Fibroblast of lung (primary cell): ENCODE measurements around the gene SLC25A1.

Source experiments
- EZH2 ChIP-seq: IDR thresholded peaks from 2 replicates; pipeline ENCODE4 v1.5.1; 2012; ENCODE audit warnings: low read length, control low read depth, mild to moderate bottlenecking; ENCODE audit errors: missing control alignments
- TF ChIP-seq, protein P1 (sequence below), 2 donors: IDR thresholded peaks in 1 of 2; conservative IDR thresholded peaks in 1 of 2; 1 replicate in 1 of 2; 2 replicates in 1 of 2; pipeline ENCODE4 v1.5.1; 2011 to 2012; ENCODE audit warnings: low read length in 2 of 2, control low read depth in 1 of 2, inconsistent platforms in 1 of 2, low read depth in 1 of 2, mild to moderate bottlenecking in 1 of 2

DNA sequence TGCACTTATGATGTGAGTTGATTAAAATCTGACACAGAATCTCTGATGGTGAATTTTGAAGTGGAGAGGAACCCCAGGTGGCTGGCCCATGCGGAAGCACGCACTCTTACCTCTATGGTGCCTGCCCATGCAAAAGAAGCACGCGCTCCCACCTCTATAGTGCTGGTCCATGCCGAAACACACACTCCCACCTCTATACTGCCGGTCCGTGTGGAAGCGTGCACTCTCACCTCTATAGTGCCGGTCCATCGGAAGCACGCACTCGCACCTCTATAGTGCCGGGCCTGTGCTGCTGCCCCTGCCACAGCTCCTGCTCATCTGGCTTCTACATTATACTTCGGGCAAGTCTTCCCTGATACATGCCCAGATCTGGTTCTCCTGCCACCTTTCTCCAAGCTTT, 36.8 kb upstream of the SLC25A1 start:
- TF ChIP-seq, protein P1, sequence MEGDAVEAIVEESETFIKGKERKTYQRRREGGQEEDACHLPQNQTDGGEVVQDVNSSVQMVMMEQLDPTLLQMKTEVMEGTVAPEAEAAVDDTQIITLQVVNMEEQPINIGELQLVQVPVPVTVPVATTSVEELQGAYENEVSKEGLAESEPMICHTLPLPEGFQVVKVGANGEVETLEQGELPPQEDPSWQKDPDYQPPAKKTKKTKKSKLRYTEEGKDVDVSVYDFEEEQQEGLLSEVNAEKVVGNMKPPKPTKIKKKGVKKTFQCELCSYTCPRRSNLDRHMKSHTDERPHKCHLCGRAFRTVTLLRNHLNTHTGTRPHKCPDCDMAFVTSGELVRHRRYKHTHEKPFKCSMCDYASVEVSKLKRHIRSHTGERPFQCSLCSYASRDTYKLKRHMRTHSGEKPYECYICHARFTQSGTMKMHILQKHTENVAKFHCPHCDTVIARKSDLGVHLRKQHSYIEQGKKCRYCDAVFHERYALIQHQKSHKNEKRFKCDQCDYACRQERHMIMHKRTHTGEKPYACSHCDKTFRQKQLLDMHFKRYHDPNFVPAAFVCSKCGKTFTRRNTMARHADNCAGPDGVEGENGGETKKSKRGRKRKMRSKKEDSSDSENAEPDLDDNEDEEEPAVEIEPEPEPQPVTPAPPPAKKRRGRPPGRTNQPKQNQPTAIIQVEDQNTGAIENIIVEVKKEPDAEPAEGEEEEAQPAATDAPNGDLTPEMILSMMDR (conservative IDR thresholded peaks at IDR 0.05 in 1 of 2, IDR thresholded peaks at IDR 0.05 in 1 of 2; ENCODE audit: low read depth in 1 of 2, low read length in 2 of 2): no peak
- no peak for TF ChIP-seq EZH2
